ENCODE data around the gene CSMD2.

CSMD2 gene

DNA sequence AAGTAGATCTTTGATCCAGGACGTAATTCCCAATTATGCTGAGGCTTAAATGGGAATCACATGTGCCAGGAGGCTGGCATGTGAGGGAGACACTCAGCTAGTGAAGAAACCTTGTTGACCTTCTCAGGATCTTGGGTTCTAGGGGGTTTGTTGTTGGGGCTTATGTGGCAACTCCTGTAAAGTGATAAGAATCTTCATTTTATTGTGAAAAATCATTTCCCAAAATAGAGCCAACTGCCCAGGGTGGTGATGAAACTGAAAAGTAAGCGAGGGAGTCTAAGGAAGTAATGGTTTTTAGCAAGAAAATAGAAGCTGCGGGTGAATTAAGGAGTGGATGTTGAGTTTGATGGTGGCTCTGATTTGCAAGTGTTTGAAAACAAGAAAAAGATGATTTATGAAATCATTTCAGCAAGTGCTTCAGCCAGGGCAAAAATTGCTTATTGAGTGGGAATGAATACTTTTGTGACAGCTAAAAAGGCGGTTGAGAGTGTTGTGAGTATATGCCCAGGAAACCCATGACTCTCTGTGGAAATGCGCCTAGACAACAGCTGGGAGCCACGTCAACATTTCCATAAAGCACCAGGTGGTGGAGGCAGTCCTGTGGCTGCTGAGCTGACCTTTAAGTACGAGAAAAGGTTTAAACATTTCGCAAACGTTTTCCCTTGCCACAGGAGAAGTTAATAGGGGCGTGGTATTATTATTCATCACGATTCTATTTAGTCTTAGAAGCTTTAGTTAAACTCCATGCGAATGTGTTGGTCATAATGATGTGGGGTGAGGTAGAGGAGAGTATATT is 198.5 kb downstream of the CSMD2 start:
- H3K4me1 Mint-ChIP-seq (ENCODE audit: low read depth) = no peaks in the 10 kb centered on the region
- H3K9me3 Mint-ChIP-seq = no peaks in the 10 kb centered on the region
- peaks cover 22% of the 10 kb centered on the region for H3K27me3 Mint-ChIP-seq
- H3K36me3 Mint-ChIP-seq (ENCODE audit: low read depth) = no peaks in the 10 kb centered on the region
- no peak for DNase-seq
- no peak overlapping the region for H3K27ac Mint-ChIP-seq
- H3K4me3 Mint-ChIP-seq = no peak overlapping the region

DNA sequence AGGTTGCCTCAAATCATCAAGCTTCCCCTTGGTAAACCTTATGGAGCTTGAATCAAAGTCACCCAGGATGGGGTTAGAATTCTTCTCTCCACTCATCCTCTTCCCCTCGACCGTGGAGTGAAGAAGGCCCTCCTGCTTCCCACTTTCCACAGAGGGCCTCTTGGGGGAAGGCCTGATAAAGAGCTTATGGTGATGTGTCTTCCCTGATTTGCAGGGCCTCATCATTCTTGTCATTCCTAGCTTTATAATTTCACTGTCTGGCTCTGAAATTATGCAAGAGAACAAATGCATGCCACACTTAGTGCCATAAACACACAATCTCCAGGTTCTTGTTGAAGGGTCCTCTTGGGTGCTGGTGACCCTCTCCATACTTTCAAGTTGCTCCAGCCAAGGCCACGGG is 199.9 kb downstream of the CSMD2 start:
- H3K9me3 Mint-ChIP-seq = no peaks in the 10 kb centered on the region
- H3K27ac Mint-ChIP-seq = no peak overlapping the region
- H3K4me3 Mint-ChIP-seq = no peak overlapping the region
- peaks cover 14% of the 10 kb centered on the region for H3K27me3 Mint-ChIP-seq
- H3K36me3 Mint-ChIP-seq (ENCODE audit: low read depth) = no peaks in the 10 kb centered on the region
- DNase-seq = no peak
- H3K4me1 Mint-ChIP-seq (ENCODE audit: low read depth) = no peaks in the 10 kb centered on the region

DNA sequence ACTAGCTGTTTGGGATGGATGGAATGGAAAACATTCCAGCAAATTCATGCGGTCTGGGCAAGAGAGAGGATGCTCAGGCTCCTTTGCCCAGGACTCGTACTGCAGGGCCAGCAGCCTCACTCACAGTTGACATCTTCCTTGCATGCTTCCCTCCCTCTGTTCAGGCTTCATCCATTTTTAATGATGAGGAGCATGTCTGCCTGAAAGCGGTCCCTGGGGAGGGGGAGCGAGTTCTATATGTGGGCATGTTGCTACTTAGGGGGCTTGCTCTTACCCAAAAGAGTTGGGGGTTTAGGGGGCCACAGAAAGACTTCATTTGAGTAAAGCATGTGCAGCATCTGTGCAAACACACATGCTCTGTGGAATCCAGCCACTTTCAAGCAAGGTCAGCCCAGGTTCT is 203.0 kb downstream of the CSMD2 start:
- Mint-ChIP-seq H3K36me3 (ENCODE audit: low read depth) (no peaks in the 10 kb centered on the region), H3K4me3 (no peak overlapping the region), H3K27me3 (peaks cover 8% of the 10 kb centered on the region), H3K27ac (no peak overlapping the region), H3K4me1 (ENCODE audit: low read depth) (no peaks in the 10 kb centered on the region), H3K9me3 (no peaks in the 10 kb centered on the region)
- DNase-seq = no peak

- H3K36me3 Mint-ChIP-seq (ENCODE audit: low read depth) = no peaks in the 10 kb centered on the region
- no peak overlapping the region for H3K4me3 Mint-ChIP-seq
- no peak overlapping the region for H3K27ac Mint-ChIP-seq
- no peaks in the 10 kb centered on the region for H3K4me1 Mint-ChIP-seq (ENCODE audit: low read depth)
- DNase-seq = no peak
- H3K27me3 Mint-ChIP-seq = peaks cover 8% of the 10 kb centered on the region
- no peaks in the 10 kb centered on the region for H3K9me3 Mint-ChIP-seq
These were observed 204.7 kb downstream of the CSMD2 start for GRCh38 chr1:33960188-33960895.

GRCh38 chr1:33957854-33958253 is 207.2 kb downstream of the CSMD2 start:
- no peak overlapping the region for H3K27ac Mint-ChIP-seq
- no peak for DNase-seq
- no peaks in the 10 kb centered on the region for H3K27me3 Mint-ChIP-seq
- no peaks in the 10 kb centered on the region for H3K36me3 Mint-ChIP-seq (ENCODE audit: low read depth)
- no peaks in the 10 kb centered on the region for H3K9me3 Mint-ChIP-seq
- H3K4me3 Mint-ChIP-seq = no peak overlapping the region
- H3K4me1 Mint-ChIP-seq (ENCODE audit: low read depth) = no peaks in the 10 kb centered on the region

DNA sequence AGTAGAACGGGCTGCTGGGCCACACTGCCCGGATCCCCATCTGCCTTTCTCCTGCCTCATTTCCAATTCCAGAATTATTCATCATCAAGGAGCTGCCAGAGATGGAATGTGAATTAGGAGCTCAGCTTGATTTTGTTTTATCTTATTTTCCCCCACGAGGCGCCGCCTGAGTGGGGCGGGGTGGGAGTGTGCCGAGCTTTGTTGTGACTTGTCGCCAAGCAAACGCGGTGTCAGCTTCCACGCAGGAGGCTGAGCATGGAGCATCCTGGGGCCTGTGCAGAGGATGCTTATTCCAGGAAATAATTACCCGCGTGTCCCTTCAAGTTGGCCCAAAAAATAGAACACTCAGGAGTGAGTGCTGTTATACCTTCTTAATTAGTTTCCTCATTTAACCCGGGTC is 209.9 kb downstream of the CSMD2 start:
- DNase-seq = no peak
- H3K4me1 Mint-ChIP-seq (ENCODE audit: low read depth) = no peaks in the 10 kb centered on the region
- no peaks in the 10 kb centered on the region for H3K27me3 Mint-ChIP-seq
- no peak overlapping the region for H3K4me3 Mint-ChIP-seq
- H3K27ac Mint-ChIP-seq = no peak overlapping the region
- no peaks in the 10 kb centered on the region for H3K9me3 Mint-ChIP-seq
- H3K36me3 Mint-ChIP-seq (ENCODE audit: low read depth) = no peaks in the 10 kb centered on the region

DNA sequence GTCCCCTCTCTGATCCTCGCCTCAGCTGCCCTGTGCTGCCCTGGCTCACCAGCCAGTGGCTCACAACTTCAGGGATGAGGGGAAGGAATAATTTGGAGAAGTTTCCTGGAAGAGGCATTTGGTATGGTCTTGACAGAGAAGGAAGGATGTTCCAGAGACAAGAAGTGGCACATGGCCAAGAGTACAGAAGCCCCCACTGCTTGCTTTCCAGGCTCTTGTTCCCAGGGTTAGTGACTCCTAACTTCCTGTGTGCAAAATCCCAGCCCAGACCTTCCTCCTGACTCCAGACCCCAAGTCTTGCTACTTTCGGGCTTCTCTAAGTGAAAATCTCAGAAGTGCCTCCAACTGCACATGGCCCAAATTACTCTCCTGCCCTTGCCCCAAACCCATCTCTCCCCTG is 215.5 kb downstream of the CSMD2 start:
- Mint-ChIP-seq H3K36me3 (ENCODE audit: low read depth) (no peaks in the 10 kb centered on the region), H3K9me3 (no peaks in the 10 kb centered on the region), H3K27me3 (no peaks in the 10 kb centered on the region), H3K4me3 (no peak overlapping the region), H3K4me1 (ENCODE audit: low read depth) (no peaks in the 10 kb centered on the region), H3K27ac (no peak overlapping the region)
- DNase-seq = no peak

- no peak overlapping the region for H3K4me3 Mint-ChIP-seq
- H3K9me3 Mint-ChIP-seq = no peaks in the 10 kb centered on the region
- H3K27ac Mint-ChIP-seq = no peak overlapping the region
- DNase-seq = no peak
- no peaks in the 10 kb centered on the region for H3K36me3 Mint-ChIP-seq (ENCODE audit: low read depth)
- H3K4me1 Mint-ChIP-seq (ENCODE audit: low read depth) = no peaks in the 10 kb centered on the region
- H3K27me3 Mint-ChIP-seq = no peaks in the 10 kb centered on the region
These were observed 216.7 kb downstream of the CSMD2 start for GRCh38 chr1:33948291-33948690.

GRCh38 chr1:33946836-33947235 is 218.2 kb downstream of the CSMD2 start:
- no peaks in the 10 kb centered on the region for H3K36me3 Mint-ChIP-seq (ENCODE audit: low read depth)
- DNase-seq = no peak
- no peaks in the 10 kb centered on the region for H3K27me3 Mint-ChIP-seq
- no peaks in the 10 kb centered on the region for H3K4me1 Mint-ChIP-seq (ENCODE audit: low read depth)
- no peaks in the 10 kb centered on the region for H3K9me3 Mint-ChIP-seq
- no peak overlapping the region for H3K4me3 Mint-ChIP-seq
- no peak overlapping the region for H3K27ac Mint-ChIP-seq

DNA sequence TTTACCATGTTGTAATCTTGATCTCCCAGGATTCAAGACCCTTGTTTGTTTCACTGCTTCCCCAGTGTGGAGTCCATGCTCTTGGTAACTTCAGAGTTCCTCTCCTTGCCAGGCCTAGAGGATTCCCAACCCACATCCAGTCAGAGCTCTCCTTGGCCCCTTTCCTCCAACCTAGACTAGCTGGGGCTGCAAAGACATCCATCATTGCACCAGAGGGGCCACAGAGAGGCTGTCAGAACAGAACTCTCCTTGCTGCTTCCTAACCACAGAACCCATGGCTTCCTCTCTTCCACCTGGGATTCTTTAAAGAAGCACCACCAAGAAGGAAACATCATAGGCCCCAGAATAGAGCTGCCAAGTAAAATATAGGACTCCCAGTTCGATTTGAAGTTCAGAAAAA is 220.2 kb downstream of the CSMD2 start:
- no peaks in the 10 kb centered on the region for H3K27me3 Mint-ChIP-seq
- H3K9me3 Mint-ChIP-seq = no peaks in the 10 kb centered on the region
- H3K4me3 Mint-ChIP-seq = no peak overlapping the region
- H3K27ac Mint-ChIP-seq = no peak overlapping the region
- no peaks in the 10 kb centered on the region for H3K4me1 Mint-ChIP-seq (ENCODE audit: low read depth)
- H3K36me3 Mint-ChIP-seq (ENCODE audit: low read depth) = no peaks in the 10 kb centered on the region
- no peak for DNase-seq

DNA sequence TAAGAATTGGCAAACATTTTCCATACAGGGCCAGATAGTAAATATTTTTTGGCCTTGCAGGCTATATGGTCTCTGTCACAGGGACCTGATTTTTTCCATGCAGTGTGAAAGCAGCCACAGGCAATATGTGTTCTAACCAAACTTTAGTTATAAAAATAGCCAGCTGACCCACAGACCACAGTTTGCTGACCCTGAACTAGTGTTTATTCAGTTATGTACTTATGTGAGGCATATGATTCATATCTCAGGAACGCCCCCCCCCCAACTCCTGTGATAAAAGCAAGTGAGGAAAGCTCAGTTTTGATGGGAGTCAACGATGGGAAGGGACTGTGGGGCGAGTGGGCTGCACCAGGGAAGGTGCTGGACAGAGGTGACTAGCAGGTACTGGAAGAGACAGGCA is 221.1 kb downstream of the CSMD2 start:
- Mint-ChIP-seq H3K36me3 (ENCODE audit: low read depth) (no peaks in the 10 kb centered on the region), H3K9me3 (peaks cover 2% of the 10 kb centered on the region), H3K4me1 (ENCODE audit: low read depth) (no peaks in the 10 kb centered on the region), H3K4me3 (no peak overlapping the region), H3K27ac (no peak overlapping the region), H3K27me3 (no peaks in the 10 kb centered on the region)
- DNase-seq = no peak

GRCh38 chr1:33932871-33933270 is 232.2 kb downstream of the CSMD2 start:
- no peaks in the 10 kb centered on the region for H3K36me3 Mint-ChIP-seq (ENCODE audit: low read depth)
- no peak for DNase-seq
- no peaks in the 10 kb centered on the region for H3K4me1 Mint-ChIP-seq (ENCODE audit: low read depth)
- H3K9me3 Mint-ChIP-seq = no peaks in the 10 kb centered on the region
- no peak overlapping the region for H3K27ac Mint-ChIP-seq
- H3K27me3 Mint-ChIP-seq = peaks cover 50% of the 10 kb centered on the region
- no peak overlapping the region for H3K4me3 Mint-ChIP-seq

GRCh38 chr1:33931111-33931475 is 233.9 kb downstream of the CSMD2 start:
- no peaks in the 10 kb centered on the region for H3K36me3 Mint-ChIP-seq (ENCODE audit: low read depth)
- H3K9me3 Mint-ChIP-seq = no peaks in the 10 kb centered on the region
- H3K4me1 Mint-ChIP-seq (ENCODE audit: low read depth) = no peaks in the 10 kb centered on the region
- H3K4me3 Mint-ChIP-seq = no peak overlapping the region
- peaks cover 50% of the 10 kb centered on the region for H3K27me3 Mint-ChIP-seq
- H3K27ac Mint-ChIP-seq = no peak overlapping the region
- no peak for DNase-seq

GRCh38 chr1:33930346-33931110 is 234.5 kb downstream of the CSMD2 start:
- Mint-ChIP-seq H3K36me3 (ENCODE audit: low read depth) (no peaks in the 10 kb centered on the region), H3K4me1 (ENCODE audit: low read depth) (no peaks in the 10 kb centered on the region), H3K4me3 (no peak overlapping the region), H3K27me3 (peaks cover 50% of the 10 kb centered on the region), H3K27ac (no peak overlapping the region), H3K9me3 (no peaks in the 10 kb centered on the region)
- DNase-seq = no peak

- no peaks in the 10 kb centered on the region for H3K36me3 Mint-ChIP-seq (ENCODE audit: low read depth)
- no peak overlapping the region for H3K4me3 Mint-ChIP-seq
- DNase-seq = no peak
- no peaks in the 10 kb centered on the region for H3K4me1 Mint-ChIP-seq (ENCODE audit: low read depth)
- H3K9me3 Mint-ChIP-seq = no peaks in the 10 kb centered on the region
- no peak overlapping the region for H3K27ac Mint-ChIP-seq
- peaks cover 41% of the 10 kb centered on the region for H3K27me3 Mint-ChIP-seq
These were observed 236.8 kb downstream of the CSMD2 start for GRCh38 chr1:33928251-33928650.
